A673 (cell line): Measurements from ENCODE around the gene PHETA1.

ENCODE experiments used
- CTCF ChIP-seq: fragments of 300-800, 200-600 bp; sonication (generic); conservative IDR thresholded peaks from 2 replicates; pipeline ENCODE4 v1.5.1; 2017; ENCODE audit warnings: low read depth, mild to moderate bottlenecking, antibody characterized with exemption, low read length, moderate library complexity, mixed read lengths
- EZH2 ChIP-seq: fragments of 200-600 bp; sonication (generic); IDR thresholded peaks from 2 replicates; pipeline ENCODE4 v1.6.1; 2017; ENCODE audit warnings: borderline replicate concordance, low read depth, mild to moderate bottlenecking, mixed read lengths, antibody characterized with exemption, low read length; ENCODE audit not compliant: poor library complexity, severe bottlenecking

DNA sequence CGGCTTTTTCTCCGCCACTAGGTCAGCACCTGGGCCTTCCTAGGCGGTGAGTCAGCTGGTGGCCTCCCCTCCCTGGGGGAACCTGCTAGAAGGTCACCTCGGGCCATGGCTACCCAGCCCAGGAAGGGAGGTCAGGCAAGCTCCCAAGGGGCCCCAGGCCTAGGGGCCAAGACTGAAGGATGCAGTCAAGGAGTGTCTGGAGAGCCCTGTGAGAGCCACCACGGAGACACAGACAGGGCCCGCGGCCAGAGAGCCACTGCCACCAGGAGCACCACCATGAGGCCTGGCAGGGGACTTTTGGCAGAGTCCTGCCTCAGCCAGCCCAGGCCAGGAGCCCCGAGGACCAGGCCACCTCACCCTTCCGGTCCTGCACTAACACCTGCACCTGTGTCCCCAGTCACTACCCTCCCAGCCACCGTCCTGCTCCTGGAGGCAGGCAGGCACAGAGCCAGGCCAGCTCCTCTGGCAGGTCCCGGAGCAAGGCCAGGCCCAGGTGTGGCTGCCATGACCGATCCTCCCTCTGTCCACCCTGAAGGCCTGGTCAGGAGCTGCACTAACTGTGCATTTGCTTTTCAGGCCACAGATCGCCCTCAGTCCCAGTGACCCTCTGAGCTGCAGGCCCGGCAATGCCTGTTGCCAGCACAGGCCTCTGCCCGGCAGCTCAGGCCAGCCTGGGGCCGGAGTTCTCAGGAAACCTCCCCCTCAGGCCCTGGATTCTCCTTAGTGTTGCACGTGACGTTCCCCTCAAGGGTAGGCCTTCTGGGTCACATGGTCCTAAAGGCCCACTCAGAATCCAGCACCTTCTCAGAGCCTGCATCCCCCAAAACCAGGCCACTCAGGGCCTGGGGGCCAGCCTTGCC lies 6.9 kb downstream of the PHETA1 start:
- TF ChIP-seq CTCF, result no peak
- TF ChIP-seq EZH2, result no peak
